NCI-H345 treated with DMSO at 0.1 percent for 48 hours (cell line): ENCODE data around the gene TAX1BP1.

Source experiments
- DNase-seq: peaks from one replicate; lab custom pipeline; 2025; ENCODE audit not compliant: unreplicated experiment; lab: John Stamatoyannopoulos, UW

TAX1BP1 gene

DNA sequence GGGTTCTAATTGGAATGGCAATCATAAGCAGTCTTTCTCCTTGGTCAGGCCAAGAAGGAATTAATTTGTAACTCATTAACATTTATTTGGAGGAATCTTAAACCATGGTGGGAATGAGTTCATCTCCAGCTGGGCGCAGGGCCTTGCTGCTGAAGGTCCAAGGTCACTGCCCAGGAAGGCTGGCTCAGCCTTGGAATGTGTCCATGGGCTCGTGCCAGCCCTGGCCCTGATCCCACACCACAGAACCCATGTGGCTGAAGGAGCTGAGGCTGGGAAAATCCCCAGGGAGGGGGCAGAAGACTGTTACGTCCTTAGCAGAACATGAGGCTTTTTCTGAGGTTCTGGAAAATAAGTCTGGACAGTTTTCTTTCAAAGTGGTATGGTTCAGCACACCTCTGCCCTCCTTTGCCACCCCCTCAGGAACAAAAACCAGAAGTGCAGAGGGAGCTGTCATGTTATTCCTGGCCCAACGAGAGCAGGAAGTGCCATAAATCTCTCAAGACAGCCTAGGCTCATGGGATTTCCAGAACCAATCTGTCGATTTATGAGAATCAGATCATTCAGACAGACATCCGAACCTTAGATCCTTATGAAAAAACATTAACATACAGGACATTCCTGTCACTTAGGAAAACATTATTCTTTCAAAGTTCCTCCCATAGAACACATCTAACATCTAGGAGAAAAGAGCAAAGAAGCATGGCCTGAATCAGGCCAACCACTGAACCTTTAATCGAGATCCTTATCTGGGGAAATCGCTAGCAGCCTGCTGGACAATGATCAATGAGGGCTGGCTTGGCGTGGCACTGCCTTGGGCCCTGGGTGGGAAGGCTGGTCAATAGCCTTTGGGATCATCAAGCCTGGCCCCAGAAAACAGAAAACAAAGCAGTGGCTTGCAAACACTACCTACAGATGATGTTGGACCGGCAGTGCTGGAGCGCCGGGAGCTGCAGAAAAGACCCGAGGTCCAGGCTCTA is 134.3 kb downstream of the TAX1BP1 start:
- DNase-seq = no peak

DNA sequence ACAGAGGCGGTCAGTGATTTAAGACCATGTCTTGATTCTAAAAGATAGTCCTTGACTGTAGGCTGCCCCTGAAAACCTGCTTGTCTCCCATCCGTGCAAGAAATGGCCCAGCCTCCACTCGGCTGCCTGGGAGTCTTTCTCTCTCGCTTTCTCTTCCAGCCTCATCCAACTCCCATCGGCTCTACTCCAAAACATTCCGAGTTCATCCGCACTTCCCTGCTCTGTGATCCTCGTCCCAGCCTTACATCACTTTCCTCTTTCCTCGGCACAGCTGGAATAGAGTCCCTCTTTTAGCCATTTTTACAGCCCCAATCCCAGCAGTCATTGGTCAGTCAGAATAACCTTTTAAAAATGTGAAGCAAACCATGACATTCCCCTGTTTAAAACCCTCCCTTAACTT is 135.1 kb downstream of the TAX1BP1 start:
- DNase-seq = no peak

DNA sequence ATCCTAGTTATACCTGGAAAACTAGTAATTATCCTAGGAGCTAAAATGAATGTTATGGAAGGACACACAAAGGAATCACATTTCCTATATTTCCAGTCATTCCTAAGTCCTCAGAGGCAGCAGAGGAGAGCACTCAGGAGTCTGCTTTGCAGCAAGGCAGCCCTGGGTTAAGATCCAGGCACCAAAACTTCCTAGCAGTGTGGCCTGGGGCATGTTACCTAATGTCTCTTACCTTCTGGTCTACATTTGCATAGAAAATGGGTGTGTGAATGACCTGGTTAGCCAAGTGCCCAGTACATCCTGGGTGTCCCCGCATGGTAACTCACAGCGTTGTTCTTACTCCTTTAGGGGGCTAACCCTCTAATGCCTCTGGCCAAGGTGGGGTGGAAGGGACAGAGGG is 135.9 kb downstream of the TAX1BP1 start:
- no peak for DNase-seq

DNA sequence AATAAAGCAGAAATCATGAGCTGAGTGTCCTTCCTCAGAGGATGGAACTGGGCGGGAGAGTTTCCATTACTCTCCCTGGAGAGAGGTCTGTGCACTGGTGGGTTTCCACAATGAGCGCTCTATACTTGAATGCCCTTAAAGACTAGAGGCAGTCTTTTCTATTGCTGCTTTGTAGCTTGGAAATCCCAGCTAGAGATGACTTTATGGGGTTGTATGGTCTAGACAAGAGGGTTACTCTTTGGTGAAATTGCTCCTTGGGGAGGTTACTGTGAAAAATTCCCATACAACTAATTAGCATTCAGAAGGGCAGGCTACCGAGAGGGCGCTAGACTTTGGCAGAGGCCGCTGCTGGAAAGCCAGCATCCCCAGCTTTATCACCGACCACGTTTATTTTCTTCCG is 136.8 kb downstream of the TAX1BP1 start:
- DNase-seq = no peak
